WTC11 (cell line): ENCODE data around the gene ZNF879. TPM values are rescaled to one million over a fixed set of nuclear protein-coding genes. Genes with fewer than 3 reads are reported as not detected.

Experiments used
- ATAC-seq: fragments of 200-7000 bp; cut with Tn5 transposase; 2 replicates; pipeline ENCODE4 v1.10.0; 2021; ENCODE audit warnings: mild to moderate bottlenecking, moderate library complexity
- CTCF ChIA-PET: fragments of 300-600 bp; sonication (Branson Sonifier 250); formaldehyde crosslinking; loops from one replicate; lab custom pipeline; 2021; ENCODE audit warnings: antibody characterized with exemption; lab: Charles Lee
- POLR2A ChIA-PET: fragments of 350-600 bp; sonication (Branson Sonifier 250); formaldehyde crosslinking; loops from one replicate; lab custom pipeline; 2021; ENCODE audit warnings: antibody characterized with exemption; lab: Charles Lee
- DNase-seq: peaks from one replicate; pipeline ENCODE4 v3.0.0; 2021; ENCODE audit warnings: low spot score
- H3K27ac Mint-ChIP-seq: 2 replicates; pipeline ENCODE4 v1.8.0; 2021; ENCODE audit warnings: mixed read lengths
- H3K27me3 Mint-ChIP-seq: 2 replicates; pipeline ENCODE4 v1.8.0; 2021; ENCODE audit warnings: low read depth, mild to moderate bottlenecking, moderate library complexity, mixed read lengths
- H3K36me3 Mint-ChIP-seq: 2 replicates; pipeline ENCODE4 v1.8.0; 2021; ENCODE audit warnings: mixed read lengths
- H3K4me1 Mint-ChIP-seq: 2 replicates; pipeline ENCODE4 v1.8.0; 2022; ENCODE audit warnings: mixed read lengths
- H3K4me3 Mint-ChIP-seq: 2 replicates; pipeline ENCODE4 v1.8.0; 2021; ENCODE audit warnings: mild to moderate bottlenecking, moderate library complexity, mixed read lengths
- H3K9me3 Mint-ChIP-seq: 2 replicates; pipeline ENCODE4 v1.8.0; 2021; ENCODE audit warnings: mixed read lengths
- ATF1 ChIP-seq: sonication (generic); formaldehyde crosslinking; IDR thresholded peaks from 2 replicates; pipeline ENCODE4 v1.8.1; 2023; ENCODE audit warnings: mild to moderate bottlenecking, moderate library complexity, missing genetic modification reagents
- CREM ChIP-seq: sonication (generic); formaldehyde crosslinking; IDR thresholded peaks from 2 replicates; pipeline ENCODE4 v1.8.1; 2022; ENCODE audit warnings: mild to moderate bottlenecking, missing genetic modification reagents, moderate library complexity
- FOXK1 ChIP-seq: sonication (generic); formaldehyde crosslinking; IDR thresholded peaks from 2 replicates; pipeline ENCODE4 v1.8.0; 2022; ENCODE audit warnings: mild to moderate bottlenecking, moderate library complexity, missing genetic modification reagents
- GTF2I ChIP-seq: fragments of 250-450 bp; sonication (Bioruptor Pico); conservative IDR thresholded peaks from 2 replicates; pipeline ENCODE4 v1.4.0; 2021; ENCODE audit warnings: mild to moderate bottlenecking
- MXD4 ChIP-seq: fragments of 250-450 bp; sonication (Bioruptor Pico); IDR thresholded peaks from 2 replicates; pipeline ENCODE4 v1.8.0; 2021; ENCODE audit warnings: mild to moderate bottlenecking, moderate library complexity, borderline replicate concordance
- NR1H2 ChIP-seq: sonication (generic); formaldehyde crosslinking; IDR thresholded peaks from 2 replicates; pipeline ENCODE4 v1.9.0; 2021; ENCODE audit warnings: mild to moderate bottlenecking, moderate library complexity, missing genetic modification reagents
- ZNF232 ChIP-seq: sonication (generic); formaldehyde crosslinking; IDR thresholded peaks from 2 replicates; pipeline ENCODE4 v1.8.0; 2022; ENCODE audit warnings: mild to moderate bottlenecking, missing genetic modification reagents
- ZNF671 ChIP-seq: fragments of 250-450 bp; sonication (Bioruptor Pico); IDR thresholded peaks from 2 replicates; pipeline ENCODE4 v1.8.0; 2021; ENCODE audit warnings: mild to moderate bottlenecking
- total RNA-seq: library from RNA; stranded (reverse); gene quantifications from 3 replicates; pipeline ENCODE4 v1.2.3, GENCODE V29; 2021
- TF ChIP-seq, protein P1 (sequence below): sonication (generic); formaldehyde crosslinking; IDR thresholded peaks from 2 replicates; pipeline ENCODE4 v1.8.1; 2023; ENCODE audit warnings: mild to moderate bottlenecking, missing genetic modification reagents, borderline replicate concordance
- TF ChIP-seq, protein P2 (sequence below): fragments of 200-600 bp; IDR thresholded peaks from 2 replicates; pipeline ENCODE4 v1.8.0; 2022; ENCODE audit warnings: antibody characterized with exemption
- TF ChIP-seq, protein P3 (sequence below): fragments of 250-450 bp; sonication (Bioruptor Pico); IDR thresholded peaks from 2 replicates; pipeline ENCODE4 v2.1.2; 2022; ENCODE audit warnings: mild to moderate bottlenecking, moderate library complexity
- TF ChIP-seq, protein P4 (sequence below): fragments of 250-450 bp; sonication (Bioruptor Pico); conservative IDR thresholded peaks from 2 replicates; pipeline ENCODE4 v1.9.0; 2021; ENCODE audit warnings: mild to moderate bottlenecking
- TF ChIP-seq, protein P5 (sequence below): sonication (generic); formaldehyde crosslinking; IDR thresholded peaks from 2 replicates; pipeline ENCODE4 v1.8.0; 2022; ENCODE audit warnings: mild to moderate bottlenecking, missing genetic modification reagents
- TF ChIP-seq, protein P6 (sequence below): sonication (generic); formaldehyde crosslinking; IDR thresholded peaks from 2 replicates; pipeline ENCODE4 v1.8.0; 2023; ENCODE audit warnings: missing genetic modification reagents, mild to moderate bottlenecking, borderline replicate concordance

Gene ZNF879
- total RNA-seq, 1 experiment from 2014 or later = 5.2 TPM

DNA sequence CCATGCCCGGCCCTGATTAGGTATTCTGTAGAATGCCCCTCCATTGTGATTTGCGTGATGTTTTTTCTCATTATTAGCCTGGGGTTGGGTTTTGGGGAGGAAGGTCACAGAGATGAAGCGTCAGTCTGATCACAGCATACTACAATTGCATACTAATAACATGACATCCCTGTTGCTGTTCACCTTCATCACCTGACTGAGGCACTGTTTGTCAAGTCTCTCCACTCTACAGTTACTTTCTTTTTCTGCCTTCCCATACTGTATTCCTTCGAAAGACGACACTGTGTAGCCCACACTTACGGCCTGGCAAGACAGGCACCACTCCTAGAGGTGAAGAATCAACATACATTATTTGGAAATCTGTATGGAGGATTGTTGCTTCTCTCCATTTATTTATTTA lies 42.1 kb downstream of the ZNF879 start:
- Mint-ChIP-seq H3K4me1 (peaks cover 7% of the 10 kb centered on the region), H3K4me3 (no peak overlapping the region), H3K9me3 (peaks cover 50% of the 10 kb centered on the region), H3K36me3 (peaks cover 83% of the 10 kb centered on the region), H3K27me3 (no peaks in the 10 kb centered on the region; the same call in 1 of the 2 replicates)
- ChIA-PET CTCF (no interaction called here), POLR2A (no interaction called here)
- ATAC-seq = peak; percentile 56
- DNase-seq = no peak
- TF ChIP-seq ZNF671 (CRISPR knock-in tag) (no peak), MXD4 (CRISPR knock-in tag) (no peak), NR1H2 (CRISPR knock-in tag) (no peak), GTF2I (no peak)
- TF ChIP-seq, protein P1, sequence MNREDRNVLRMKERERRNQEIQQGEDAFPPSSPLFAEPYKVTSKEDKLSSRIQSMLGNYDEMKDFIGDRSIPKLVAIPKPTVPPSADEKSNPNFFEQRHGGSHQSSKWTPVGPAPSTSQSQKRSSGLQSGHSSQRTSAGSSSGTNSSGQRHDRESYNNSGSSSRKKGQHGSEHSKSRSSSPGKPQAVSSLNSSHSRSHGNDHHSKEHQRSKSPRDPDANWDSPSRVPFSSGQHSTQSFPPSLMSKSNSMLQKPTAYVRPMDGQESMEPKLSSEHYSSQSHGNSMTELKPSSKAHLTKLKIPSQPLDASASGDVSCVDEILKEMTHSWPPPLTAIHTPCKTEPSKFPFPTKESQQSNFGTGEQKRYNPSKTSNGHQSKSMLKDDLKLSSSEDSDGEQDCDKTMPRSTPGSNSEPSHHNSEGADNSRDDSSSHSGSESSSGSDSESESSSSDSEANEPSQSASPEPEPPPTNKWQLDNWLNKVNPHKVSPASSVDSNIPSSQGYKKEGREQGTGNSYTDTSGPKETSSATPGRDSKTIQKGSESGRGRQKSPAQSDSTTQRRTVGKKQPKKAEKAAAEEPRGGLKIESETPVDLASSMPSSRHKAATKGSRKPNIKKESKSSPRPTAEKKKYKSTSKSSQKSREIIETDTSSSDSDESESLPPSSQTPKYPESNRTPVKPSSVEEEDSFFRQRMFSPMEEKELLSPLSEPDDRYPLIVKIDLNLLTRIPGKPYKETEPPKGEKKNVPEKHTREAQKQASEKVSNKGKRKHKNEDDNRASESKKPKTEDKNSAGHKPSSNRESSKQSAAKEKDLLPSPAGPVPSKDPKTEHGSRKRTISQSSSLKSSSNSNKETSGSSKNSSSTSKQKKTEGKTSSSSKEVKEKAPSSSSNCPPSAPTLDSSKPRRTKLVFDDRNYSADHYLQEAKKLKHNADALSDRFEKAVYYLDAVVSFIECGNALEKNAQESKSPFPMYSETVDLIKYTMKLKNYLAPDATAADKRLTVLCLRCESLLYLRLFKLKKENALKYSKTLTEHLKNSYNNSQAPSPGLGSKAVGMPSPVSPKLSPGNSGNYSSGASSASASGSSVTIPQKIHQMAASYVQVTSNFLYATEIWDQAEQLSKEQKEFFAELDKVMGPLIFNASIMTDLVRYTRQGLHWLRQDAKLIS (CRISPR knock-in tag) = no peak
- TF ChIP-seq, protein P2, sequence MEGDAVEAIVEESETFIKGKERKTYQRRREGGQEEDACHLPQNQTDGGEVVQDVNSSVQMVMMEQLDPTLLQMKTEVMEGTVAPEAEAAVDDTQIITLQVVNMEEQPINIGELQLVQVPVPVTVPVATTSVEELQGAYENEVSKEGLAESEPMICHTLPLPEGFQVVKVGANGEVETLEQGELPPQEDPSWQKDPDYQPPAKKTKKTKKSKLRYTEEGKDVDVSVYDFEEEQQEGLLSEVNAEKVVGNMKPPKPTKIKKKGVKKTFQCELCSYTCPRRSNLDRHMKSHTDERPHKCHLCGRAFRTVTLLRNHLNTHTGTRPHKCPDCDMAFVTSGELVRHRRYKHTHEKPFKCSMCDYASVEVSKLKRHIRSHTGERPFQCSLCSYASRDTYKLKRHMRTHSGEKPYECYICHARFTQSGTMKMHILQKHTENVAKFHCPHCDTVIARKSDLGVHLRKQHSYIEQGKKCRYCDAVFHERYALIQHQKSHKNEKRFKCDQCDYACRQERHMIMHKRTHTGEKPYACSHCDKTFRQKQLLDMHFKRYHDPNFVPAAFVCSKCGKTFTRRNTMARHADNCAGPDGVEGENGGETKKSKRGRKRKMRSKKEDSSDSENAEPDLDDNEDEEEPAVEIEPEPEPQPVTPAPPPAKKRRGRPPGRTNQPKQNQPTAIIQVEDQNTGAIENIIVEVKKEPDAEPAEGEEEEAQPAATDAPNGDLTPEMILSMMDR = no peak
- TF ChIP-seq, protein P3, sequence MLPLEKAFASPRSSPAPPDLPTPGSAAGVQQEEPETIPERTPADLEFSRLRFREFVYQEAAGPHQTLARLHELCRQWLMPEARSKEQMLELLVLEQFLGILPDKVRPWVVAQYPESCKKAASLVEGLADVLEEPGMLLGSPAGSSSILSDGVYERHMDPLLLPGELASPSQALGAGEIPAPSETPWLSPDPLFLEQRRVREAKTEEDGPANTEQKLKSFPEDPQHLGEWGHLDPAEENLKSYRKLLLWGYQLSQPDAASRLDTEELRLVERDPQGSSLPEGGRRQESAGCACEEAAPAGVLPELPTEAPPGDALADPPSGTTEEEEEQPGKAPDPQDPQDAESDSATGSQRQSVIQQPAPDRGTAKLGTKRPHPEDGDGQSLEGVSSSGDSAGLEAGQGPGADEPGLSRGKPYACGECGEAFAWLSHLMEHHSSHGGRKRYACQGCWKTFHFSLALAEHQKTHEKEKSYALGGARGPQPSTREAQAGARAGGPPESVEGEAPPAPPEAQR (CRISPR knock-in tag) = no peak
- TF ChIP-seq, all 79 proteins: peak for 0
- H3K27ac Mint-ChIP-seq = no peak overlapping the region

DNA sequence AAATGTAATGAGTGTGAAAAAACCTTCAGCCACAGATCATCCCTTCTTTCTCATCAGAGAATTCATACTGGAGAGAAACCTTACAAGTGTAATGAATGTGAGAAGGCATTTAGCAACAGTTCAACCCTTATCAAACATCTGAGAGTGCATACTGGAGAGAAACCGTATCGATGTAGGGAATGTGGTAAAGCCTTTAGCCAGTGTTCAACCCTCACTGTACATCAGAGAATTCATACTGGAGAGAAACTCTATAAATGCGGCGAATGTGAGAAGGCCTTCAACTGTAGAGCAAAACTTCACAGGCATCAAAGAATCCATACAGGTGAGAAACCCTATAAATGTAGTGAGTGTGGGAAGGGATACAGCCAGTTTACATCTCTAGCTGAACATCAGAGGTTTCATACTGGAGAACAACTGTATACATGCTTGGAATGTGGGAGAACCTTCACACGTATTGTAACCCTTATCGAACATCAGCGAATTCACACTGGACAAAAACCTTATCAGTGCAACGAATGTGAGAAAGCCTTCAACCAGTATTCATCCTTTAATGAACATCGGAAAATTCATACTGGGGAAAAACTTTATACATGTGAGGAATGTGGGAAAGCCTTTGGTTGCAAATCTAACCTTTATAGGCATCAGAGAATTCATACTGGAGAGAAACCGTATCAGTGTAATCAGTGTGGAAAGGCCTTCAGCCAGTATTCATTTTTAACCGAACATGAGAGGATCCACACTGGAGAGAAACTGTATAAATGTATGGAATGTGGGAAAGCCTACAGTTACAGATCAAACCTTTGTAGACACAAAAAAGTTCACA lies 55.8 kb downstream of the ZNF879 start:
- Mint-ChIP-seq H3K27ac (no peak overlapping the region), H3K36me3 (peaks cover 90% of the 10 kb centered on the region), H3K4me1 (no peaks in the 10 kb centered on the region), H3K9me3 (peaks cover 85% of the 10 kb centered on the region), H3K27me3 (peaks cover 39% of the 10 kb centered on the region), H3K4me3 (no peak overlapping the region)
- DNase-seq (no peak), ATAC-seq (no peak)
- POLR2A ChIA-PET = no interaction called here
- CTCF ChIA-PET = no interaction called here
- TF ChIP-seq, protein P4, sequence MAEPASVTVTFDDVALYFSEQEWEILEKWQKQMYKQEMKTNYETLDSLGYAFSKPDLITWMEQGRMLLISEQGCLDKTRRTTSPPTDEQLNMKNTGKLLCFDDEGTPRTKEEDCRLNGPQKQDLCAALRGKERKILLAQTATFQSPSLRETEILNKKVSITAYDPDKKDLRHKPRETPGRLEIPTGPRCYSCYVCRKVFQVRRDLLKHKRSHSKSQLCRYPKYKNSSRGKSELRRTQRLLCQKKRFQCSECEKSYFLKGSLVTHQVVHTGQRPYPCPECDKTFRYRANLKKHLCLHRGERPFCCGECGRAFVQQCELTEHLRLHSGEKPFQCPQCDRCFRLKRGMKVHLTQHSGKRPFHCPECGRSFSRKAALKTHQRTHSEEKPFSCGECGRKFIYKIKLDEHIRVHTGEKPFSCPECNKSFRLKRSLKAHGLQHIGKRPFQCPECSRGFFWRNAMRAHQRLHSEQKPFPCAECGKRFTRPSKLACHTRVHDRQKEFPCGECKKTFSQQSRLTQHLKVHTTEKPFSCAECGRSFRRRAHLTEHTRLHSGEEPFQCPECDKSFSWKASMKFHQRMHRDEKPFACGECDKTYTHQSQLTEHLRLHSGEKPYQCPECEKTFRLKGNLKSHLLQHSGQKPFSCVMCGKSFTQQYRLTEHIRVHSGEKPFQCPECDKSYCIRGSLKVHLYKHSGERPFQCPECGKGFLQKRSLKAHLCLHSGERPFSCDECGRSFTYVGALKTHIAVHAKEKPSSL (CRISPR knock-in tag) = no peak
- TF ChIP-seq, protein P5, sequence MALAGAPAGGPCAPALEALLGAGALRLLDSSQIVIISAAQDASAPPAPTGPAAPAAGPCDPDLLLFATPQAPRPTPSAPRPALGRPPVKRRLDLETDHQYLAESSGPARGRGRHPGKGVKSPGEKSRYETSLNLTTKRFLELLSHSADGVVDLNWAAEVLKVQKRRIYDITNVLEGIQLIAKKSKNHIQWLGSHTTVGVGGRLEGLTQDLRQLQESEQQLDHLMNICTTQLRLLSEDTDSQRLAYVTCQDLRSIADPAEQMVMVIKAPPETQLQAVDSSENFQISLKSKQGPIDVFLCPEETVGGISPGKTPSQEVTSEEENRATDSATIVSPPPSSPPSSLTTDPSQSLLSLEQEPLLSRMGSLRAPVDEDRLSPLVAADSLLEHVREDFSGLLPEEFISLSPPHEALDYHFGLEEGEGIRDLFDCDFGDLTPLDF (CRISPR knock-in tag) = no peak
- TF ChIP-seq CREM (CRISPR knock-in tag) (no peak), ATF1 (CRISPR knock-in tag) (no peak), ZNF232 (no peak), FOXK1 (CRISPR knock-in tag) (no peak)
- TF ChIP-seq, protein P6, sequence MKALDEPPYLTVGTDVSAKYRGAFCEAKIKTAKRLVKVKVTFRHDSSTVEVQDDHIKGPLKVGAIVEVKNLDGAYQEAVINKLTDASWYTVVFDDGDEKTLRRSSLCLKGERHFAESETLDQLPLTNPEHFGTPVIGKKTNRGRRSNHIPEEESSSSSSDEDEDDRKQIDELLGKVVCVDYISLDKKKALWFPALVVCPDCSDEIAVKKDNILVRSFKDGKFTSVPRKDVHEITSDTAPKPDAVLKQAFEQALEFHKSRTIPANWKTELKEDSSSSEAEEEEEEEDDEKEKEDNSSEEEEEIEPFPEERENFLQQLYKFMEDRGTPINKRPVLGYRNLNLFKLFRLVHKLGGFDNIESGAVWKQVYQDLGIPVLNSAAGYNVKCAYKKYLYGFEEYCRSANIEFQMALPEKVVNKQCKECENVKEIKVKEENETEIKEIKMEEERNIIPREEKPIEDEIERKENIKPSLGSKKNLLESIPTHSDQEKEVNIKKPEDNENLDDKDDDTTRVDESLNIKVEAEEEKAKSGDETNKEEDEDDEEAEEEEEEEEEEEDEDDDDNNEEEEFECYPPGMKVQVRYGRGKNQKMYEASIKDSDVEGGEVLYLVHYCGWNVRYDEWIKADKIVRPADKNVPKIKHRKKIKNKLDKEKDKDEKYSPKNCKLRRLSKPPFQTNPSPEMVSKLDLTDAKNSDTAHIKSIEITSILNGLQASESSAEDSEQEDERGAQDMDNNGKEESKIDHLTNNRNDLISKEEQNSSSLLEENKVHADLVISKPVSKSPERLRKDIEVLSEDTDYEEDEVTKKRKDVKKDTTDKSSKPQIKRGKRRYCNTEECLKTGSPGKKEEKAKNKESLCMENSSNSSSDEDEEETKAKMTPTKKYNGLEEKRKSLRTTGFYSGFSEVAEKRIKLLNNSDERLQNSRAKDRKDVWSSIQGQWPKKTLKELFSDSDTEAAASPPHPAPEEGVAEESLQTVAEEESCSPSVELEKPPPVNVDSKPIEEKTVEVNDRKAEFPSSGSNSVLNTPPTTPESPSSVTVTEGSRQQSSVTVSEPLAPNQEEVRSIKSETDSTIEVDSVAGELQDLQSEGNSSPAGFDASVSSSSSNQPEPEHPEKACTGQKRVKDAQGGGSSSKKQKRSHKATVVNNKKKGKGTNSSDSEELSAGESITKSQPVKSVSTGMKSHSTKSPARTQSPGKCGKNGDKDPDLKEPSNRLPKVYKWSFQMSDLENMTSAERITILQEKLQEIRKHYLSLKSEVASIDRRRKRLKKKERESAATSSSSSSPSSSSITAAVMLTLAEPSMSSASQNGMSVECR = no peak
- TF ChIP-seq, protein P2 = no peak
